K562 (cell line): ENCODE measurements around the gene YAP1.

ENCODE experiments used
- HDAC2 ChIP-seq: fragments of 450-650 bp; IDR thresholded peaks from 2 replicates; pipeline ENCODE4 v1.6.1; 2016; ENCODE audit warnings: mild to moderate bottlenecking
- KAT2B ChIP-seq: IDR thresholded peaks from one replicate; pipeline ENCODE4 v1.6.1; 2012; ENCODE audit warnings: low read depth, mild to moderate bottlenecking, control low read depth, inconsistent platforms, low read length, moderate library complexity
- KLF6 ChIP-seq: fragments of 250-450 bp; sonication (Bioruptor Pico); IDR thresholded peaks from 2 replicates; pipeline ENCODE4 v1.4.0; 2020; ENCODE audit warnings: mild to moderate bottlenecking, moderate library complexity, borderline replicate concordance
- NFIC ChIP-seq: fragments of 450-650 bp; IDR thresholded peaks from 2 replicates; pipeline ENCODE4 v1.6.1; 2017; ENCODE audit warnings: mild to moderate bottlenecking, inconsistent platforms
- POLR2A ChIP-seq: fragments of 450-650 bp; conservative IDR thresholded peaks from 2 replicates; pipeline ENCODE4 v1.6.1; 2016
- POLR2AphosphoS5 ChIP-seq: IDR thresholded peaks from 2 replicates; pipeline ENCODE4 v1.6.1; 2011; ENCODE audit warnings: mild to moderate bottlenecking, low read depth, low read length, moderate library complexity; ENCODE audit not compliant: control insufficient read depth, insufficient read depth
- SIN3A ChIP-seq, 2 experiments: fragments of 150-350 bp in 1 of 2; IDR thresholded peaks; 2 replicates each; pipeline ENCODE4 v1.6.1; 2011 to 2016; ENCODE audit warnings: borderline replicate concordance in 2 of 2, low read depth in 2 of 2, low read length in 2 of 2, mild to moderate bottlenecking in 2 of 2, moderate library complexity in 2 of 2; ENCODE audit not compliant: control insufficient read depth in 1 of 2
- SP1 ChIP-seq: sonication (generic); formaldehyde crosslinking; IDR thresholded peaks from 2 replicates; pipeline ENCODE4 v1.8.1; 2022; ENCODE audit warnings: mild to moderate bottlenecking, missing genetic modification reagents
- SRF ChIP-seq, 2 experiments: fragments of 250-450, 450-650 bp in 1 of 2; sonication (Bioruptor Pico) in 1 of 2; sonication (generic) in 1 of 2; formaldehyde crosslinking; IDR thresholded peaks; 2 replicates each; pipeline versions ENCODE4 v1.5.0 to v1.5.1; 2020 to 2022; ENCODE audit warnings: mild to moderate bottlenecking in 1 of 2, missing genetic modification reagents in 1 of 2
- ZNF121 ChIP-seq: sonication (generic); formaldehyde crosslinking; conservative IDR thresholded peaks from 2 replicates; pipeline ENCODE4 v1.8.0; 2022; ENCODE audit warnings: missing genetic modification reagents
- TF ChIP-seq, protein P1 (sequence below): fragments of 250-450 bp; sonication (Bioruptor Pico); IDR thresholded peaks from 2 replicates; pipeline ENCODE4 v1.5.0; 2021; ENCODE audit warnings: mild to moderate bottlenecking, moderate library complexity
- TF ChIP-seq, protein P2 (sequence below), 3 experiments: IDR thresholded peaks in 2 of 3; conservative IDR thresholded peaks in 1 of 3; 2 replicates each; pipeline ENCODE4 v1.5.1; 2011 to 2012; ENCODE audit warnings: low read length in 3 of 3, mild to moderate bottlenecking in 3 of 3, control low read depth in 2 of 3, improper control_type of control experiment in 1 of 3, inconsistent platforms in 1 of 3, low read depth in 1 of 3, mixed read lengths in 1 of 3, moderate library complexity in 1 of 3; ENCODE audit not compliant: insufficient read depth in 2 of 3
- TF ChIP-seq, protein P3 (sequence below): fragments of 150-350 bp; IDR thresholded peaks from 2 replicates; pipeline ENCODE4 v1.6.1; 2014; ENCODE audit warnings: low read depth, mild to moderate bottlenecking, low read length, borderline replicate concordance
- TF ChIP-seq, protein P4 (sequence below): fragments of 250-450 bp; sonication (Bioruptor Pico); IDR thresholded peaks from 2 replicates; pipeline ENCODE4 v1.4.0; 2020; ENCODE audit warnings: borderline replicate concordance

DNA sequence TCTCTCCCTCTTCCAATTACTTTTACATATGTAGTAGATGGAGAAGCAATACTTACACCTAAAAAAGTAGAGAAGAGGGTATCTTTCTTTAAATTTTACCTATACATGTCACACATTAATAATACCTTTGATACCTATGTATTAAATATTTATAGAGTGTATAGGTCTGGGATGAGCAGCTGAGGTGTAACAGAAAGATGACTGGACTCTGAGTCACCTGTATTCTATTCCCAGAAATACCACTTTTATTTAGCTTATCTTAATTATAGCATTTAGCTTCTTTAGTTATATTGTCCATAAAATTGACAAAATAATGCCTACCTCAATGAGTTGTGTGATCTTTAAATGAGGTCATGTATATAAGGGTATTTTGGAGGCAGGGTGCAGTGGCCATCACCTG, 30.6 kb upstream of the YAP1 start:
- TF ChIP-seq, protein P1, sequence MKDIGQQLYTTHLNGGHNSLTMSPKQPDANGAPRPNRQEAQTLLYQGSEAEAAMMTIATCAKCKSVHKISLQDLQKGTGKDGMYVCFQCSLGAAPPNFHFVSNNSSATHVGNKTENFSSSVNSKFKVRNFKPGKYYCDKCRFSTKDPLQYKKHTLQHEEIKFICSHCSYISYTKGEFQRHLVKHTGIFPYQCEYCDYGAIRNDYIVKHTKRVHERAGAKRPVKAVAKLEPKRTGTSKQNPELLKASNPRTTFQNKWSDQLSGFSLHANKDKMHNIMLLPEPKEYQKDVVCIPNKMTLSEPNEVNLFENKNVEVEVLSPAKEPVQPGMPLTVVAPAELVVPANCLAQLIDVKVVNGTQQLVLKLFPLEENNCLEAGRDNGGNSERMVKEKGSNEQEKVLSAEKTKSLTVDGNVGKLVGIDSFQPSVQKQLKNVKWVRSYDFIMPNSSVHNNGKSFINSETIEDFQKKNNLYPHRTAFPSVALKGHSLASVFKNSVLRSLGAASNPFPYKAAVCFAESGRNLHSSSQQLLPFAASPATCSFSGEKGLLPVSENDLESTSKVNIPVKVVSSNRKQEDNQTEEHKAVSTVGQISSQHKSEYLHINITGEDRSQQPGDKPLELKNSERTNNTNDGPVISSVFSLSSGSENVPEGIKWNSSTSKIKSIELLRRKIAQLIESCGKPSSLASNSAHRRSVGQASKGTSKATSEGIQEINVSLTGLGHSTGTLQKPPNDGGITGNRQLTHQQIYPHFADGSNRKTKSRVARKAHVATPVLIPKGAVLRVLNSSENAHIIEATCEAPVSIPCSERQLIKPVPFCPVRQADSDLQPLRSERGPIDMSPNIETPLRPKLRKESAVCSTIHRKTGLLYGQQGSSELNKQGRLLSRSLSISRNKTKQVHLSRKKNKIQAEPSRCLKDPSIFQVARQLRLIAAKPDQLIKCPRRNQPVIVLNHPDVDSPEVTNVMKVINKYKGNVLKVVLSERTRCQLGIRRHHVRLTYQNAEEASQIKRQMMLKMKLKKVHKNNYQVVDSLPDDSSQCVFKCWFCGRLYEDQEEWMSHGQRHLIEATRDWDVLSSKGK (CRISPR knock-in tag), result no peak
- TF ChIP-seq ZNF121, result no peak
- no peak for TF ChIP-seq SRF (CRISPR knock-in tag; IDR thresholded peaks at IDR 0.05)
- TF ChIP-seq, protein P2, sequence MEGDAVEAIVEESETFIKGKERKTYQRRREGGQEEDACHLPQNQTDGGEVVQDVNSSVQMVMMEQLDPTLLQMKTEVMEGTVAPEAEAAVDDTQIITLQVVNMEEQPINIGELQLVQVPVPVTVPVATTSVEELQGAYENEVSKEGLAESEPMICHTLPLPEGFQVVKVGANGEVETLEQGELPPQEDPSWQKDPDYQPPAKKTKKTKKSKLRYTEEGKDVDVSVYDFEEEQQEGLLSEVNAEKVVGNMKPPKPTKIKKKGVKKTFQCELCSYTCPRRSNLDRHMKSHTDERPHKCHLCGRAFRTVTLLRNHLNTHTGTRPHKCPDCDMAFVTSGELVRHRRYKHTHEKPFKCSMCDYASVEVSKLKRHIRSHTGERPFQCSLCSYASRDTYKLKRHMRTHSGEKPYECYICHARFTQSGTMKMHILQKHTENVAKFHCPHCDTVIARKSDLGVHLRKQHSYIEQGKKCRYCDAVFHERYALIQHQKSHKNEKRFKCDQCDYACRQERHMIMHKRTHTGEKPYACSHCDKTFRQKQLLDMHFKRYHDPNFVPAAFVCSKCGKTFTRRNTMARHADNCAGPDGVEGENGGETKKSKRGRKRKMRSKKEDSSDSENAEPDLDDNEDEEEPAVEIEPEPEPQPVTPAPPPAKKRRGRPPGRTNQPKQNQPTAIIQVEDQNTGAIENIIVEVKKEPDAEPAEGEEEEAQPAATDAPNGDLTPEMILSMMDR (IDR thresholded peaks at IDR 0.05 in 2 of 3, conservative IDR thresholded peaks at IDR 0.05 in 1 of 3; ENCODE audit: insufficient read depth in 2 of 3, low read depth in 1 of 3, low read length in 3 of 3), result no peak
- no peak for TF ChIP-seq KAT2B
- no peak for TF ChIP-seq KLF6 (CRISPR knock-in tag)
- TF ChIP-seq, protein P3, sequence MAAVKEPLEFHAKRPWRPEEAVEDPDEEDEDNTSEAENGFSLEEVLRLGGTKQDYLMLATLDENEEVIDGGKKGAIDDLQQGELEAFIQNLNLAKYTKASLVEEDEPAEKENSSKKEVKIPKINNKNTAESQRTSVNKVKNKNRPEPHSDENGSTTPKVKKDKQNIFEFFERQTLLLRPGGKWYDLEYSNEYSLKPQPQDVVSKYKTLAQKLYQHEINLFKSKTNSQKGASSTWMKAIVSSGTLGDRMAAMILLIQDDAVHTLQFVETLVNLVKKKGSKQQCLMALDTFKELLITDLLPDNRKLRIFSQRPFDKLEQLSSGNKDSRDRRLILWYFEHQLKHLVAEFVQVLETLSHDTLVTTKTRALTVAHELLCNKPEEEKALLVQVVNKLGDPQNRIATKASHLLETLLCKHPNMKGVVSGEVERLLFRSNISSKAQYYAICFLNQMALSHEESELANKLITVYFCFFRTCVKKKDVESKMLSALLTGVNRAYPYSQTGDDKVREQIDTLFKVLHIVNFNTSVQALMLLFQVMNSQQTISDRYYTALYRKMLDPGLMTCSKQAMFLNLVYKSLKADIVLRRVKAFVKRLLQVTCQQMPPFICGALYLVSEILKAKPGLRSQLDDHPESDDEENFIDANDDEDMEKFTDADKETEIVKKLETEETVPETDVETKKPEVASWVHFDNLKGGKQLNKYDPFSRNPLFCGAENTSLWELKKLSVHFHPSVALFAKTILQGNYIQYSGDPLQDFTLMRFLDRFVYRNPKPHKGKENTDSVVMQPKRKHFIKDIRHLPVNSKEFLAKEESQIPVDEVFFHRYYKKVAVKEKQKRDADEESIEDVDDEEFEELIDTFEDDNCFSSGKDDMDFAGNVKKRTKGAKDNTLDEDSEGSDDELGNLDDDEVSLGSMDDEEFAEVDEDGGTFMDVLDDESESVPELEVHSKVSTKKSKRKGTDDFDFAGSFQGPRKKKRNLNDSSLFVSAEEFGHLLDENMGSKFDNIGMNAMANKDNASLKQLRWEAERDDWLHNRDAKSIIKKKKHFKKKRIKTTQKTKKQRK, result no peak
- TF ChIP-seq NFIC, result no peak
- TF ChIP-seq HDAC2, result no peak
- TF ChIP-seq, protein P4, sequence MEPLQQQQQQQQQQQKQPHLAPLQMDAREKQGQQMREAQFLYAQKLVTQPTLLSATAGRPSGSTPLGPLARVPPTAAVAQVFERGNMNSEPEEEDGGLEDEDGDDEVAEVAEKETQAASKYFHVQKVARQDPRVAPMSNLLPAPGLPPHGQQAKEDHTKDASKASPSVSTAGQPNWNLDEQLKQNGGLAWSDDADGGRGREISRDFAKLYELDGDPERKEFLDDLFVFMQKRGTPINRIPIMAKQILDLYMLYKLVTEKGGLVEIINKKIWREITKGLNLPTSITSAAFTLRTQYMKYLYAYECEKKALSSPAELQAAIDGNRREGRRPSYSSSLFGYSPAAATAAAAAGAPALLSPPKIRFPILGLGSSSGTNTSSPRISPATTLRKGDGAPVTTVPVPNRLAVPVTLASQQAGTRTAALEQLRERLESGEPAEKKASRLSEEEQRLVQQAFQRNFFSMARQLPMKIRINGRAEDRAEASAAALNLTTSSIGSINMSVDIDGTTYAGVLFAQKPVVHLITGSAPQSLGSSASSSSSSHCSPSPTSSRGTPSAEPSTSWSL (CRISPR knock-in tag), result no peak
- TF ChIP-seq POLR2A, result no peak
- TF ChIP-seq POLR2AphosphoS5, result no peak
- TF ChIP-seq SIN3A (IDR thresholded peaks at IDR 0.05; ENCODE audit: borderline replicate concordance in 2 of 2, control insufficient read depth in 1 of 2, low read depth in 2 of 2, low read length in 2 of 2), result no peak
- TF ChIP-seq SP1 (CRISPR knock-in tag), result no peak
